ENCODE measurements around the gene VWA2. TPM values are rescaled to one million over a fixed set of nuclear protein-coding genes. Genes with fewer than 3 reads are reported as not detected.

The VWA2 gene
- total and polyA plus RNA-seq, 2 of the 4 experiments (the other 2 are of a cell fraction), result not detected

- H3K4me2 ChIP-seq (ENCODE audit: low read depth, low read length), result no peak overlapping the region
- no peak overlapping the region for H4K5ac ChIP-seq (ENCODE audit: low read depth, low read length)
- peaks cover 55% of the 10 kb centered on the region for H3K27me3 ChIP-seq (ENCODE audit: control insufficient read depth, insufficient read depth, low read length)
- H3K18ac ChIP-seq (ENCODE audit: low read depth, low read length), result no peak overlapping the region
- no peak overlapping the region for H4K91ac ChIP-seq (ENCODE audit: insufficient read depth, low read depth, low read length)
- H2AK5ac ChIP-seq (ENCODE audit: low read depth, low read length), result no peak overlapping the region
- no peaks in the 10 kb centered on the region for H3K9me1 ChIP-seq (ENCODE audit: insufficient read depth, low read length)
- H3K27ac ChIP-seq (ENCODE audit: insufficient read depth, low read length), result no peak overlapping the region
- no peaks in the 10 kb centered on the region for H3K79me1 ChIP-seq (ENCODE audit: low read depth in 1 of 2, low read length in 2 of 2)
- TF ChIP-seq, protein P1, sequence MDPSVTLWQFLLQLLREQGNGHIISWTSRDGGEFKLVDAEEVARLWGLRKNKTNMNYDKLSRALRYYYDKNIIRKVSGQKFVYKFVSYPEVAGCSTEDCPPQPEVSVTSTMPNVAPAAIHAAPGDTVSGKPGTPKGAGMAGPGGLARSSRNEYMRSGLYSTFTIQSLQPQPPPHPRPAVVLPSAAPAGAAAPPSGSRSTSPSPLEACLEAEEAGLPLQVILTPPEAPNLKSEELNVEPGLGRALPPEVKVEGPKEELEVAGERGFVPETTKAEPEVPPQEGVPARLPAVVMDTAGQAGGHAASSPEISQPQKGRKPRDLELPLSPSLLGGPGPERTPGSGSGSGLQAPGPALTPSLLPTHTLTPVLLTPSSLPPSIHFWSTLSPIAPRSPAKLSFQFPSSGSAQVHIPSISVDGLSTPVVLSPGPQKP (IDR thresholded peaks at IDR 0.05; ENCODE audit: borderline replicate concordance, low read depth, low read length), result no peak
- TF ChIP-seq POLR2A (IDR thresholded peaks at IDR 0.05; ENCODE audit: low read depth, low read length) (no peak), CEBPB (IDR thresholded peaks at IDR 0.05; ENCODE audit: low read depth, low read length) (no peak), MXI1 (IDR thresholded peaks at IDR 0.05; ENCODE audit: borderline replicate concordance, low read depth, low read length) (no peak), MAFK (IDR thresholded peaks at IDR 0.05; ENCODE audit: low read depth, low read length) (no peak), FOS (IDR thresholded peaks at IDR 0.05; ENCODE audit: low read depth, low read length) (no peak), MAZ (IDR thresholded peaks at IDR 0.05; ENCODE audit: borderline replicate concordance, low read depth, low read length) (no peak), RAD21 (IDR thresholded peaks at IDR 0.05; ENCODE audit: low read length) (no peak), CHD1 (IDR thresholded peaks at IDR 0.05; ENCODE audit: low read depth, low read length) (no peak), BHLHE40 (IDR thresholded peaks at IDR 0.05; ENCODE audit: low read depth, low read length) (no peak), SMC3 (IDR thresholded peaks at IDR 0.05; ENCODE audit: low read depth, low read length) (no peak), RFX5 (IDR thresholded peaks at IDR 0.05; ENCODE audit: low read depth, low read length) (no peak), NFE2L2 (IDR thresholded peaks at IDR 0.05; ENCODE audit: low read depth, low read length) (no peak)
- TF ChIP-seq, protein P2, sequence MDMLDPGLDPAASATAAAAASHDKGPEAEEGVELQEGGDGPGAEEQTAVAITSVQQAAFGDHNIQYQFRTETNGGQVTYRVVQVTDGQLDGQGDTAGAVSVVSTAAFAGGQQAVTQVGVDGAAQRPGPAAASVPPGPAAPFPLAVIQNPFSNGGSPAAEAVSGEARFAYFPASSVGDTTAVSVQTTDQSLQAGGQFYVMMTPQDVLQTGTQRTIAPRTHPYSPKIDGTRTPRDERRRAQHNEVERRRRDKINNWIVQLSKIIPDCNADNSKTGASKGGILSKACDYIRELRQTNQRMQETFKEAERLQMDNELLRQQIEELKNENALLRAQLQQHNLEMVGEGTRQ (IDR thresholded peaks at IDR 0.05; ENCODE audit: low read depth, low read length), result no peak
- TF ChIP-seq, protein P3, sequence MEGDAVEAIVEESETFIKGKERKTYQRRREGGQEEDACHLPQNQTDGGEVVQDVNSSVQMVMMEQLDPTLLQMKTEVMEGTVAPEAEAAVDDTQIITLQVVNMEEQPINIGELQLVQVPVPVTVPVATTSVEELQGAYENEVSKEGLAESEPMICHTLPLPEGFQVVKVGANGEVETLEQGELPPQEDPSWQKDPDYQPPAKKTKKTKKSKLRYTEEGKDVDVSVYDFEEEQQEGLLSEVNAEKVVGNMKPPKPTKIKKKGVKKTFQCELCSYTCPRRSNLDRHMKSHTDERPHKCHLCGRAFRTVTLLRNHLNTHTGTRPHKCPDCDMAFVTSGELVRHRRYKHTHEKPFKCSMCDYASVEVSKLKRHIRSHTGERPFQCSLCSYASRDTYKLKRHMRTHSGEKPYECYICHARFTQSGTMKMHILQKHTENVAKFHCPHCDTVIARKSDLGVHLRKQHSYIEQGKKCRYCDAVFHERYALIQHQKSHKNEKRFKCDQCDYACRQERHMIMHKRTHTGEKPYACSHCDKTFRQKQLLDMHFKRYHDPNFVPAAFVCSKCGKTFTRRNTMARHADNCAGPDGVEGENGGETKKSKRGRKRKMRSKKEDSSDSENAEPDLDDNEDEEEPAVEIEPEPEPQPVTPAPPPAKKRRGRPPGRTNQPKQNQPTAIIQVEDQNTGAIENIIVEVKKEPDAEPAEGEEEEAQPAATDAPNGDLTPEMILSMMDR (conservative IDR thresholded peaks at IDR 0.05; ENCODE audit: low read depth, low read length), result no peak
- H2BK5ac ChIP-seq (ENCODE audit: low read depth, low read length, poor library complexity, severe bottlenecking), result no peak overlapping the region
- H3K9me3 ChIP-seq (ENCODE audit: control insufficient read depth, insufficient read depth, low read length), result no peaks in the 10 kb centered on the region
- H2BK15ac ChIP-seq (ENCODE audit: low read depth, low read length), result no peak overlapping the region
- CTCF ChIA-PET, result interaction anchor here (0.6 to 0.7 kb wide), 2 partner anchors 110 to 144 kb away, joined by 4 to 5 read pairs; no protein-coding TSS in a partner anchor
- no peak overlapping the region for H3K4ac ChIP-seq (ENCODE audit: low read depth, low read length)
- no peaks in the 10 kb centered on the region for H3K4me1 ChIP-seq (ENCODE audit: control insufficient read depth, insufficient read depth, low read length)
- in situ Hi-C loops (cut with MboI; ENCODE audit: low sequenced_read_pairs), result no loop called here
- H2BK120ac ChIP-seq (ENCODE audit: low read depth, low read length), result no peak overlapping the region
- H3K4me3 ChIP-seq (ENCODE audit: insufficient read depth, low read depth, low read length), result no peak overlapping the region
- POLR2A ChIA-PET (ENCODE audit: unreplicated experiment), result interaction anchor here (0.6 kb wide), 1 partner anchor 10 kb away, joined by 4 read pairs; no protein-coding TSS in a partner anchor
- BruUV-seq (replicated peaks), result no TSS peak
- no peak overlapping the region for H3K14ac ChIP-seq (replicated peaks; ENCODE audit: low read depth, low read length)
- DNase-seq, result no peak
- H2AFZ ChIP-seq (replicated peaks; ENCODE audit: low read length, poor library complexity), result no peak overlapping the region
- dilution Hi-C loops (cut with HindIII; ENCODE audit: low sequenced_read_pairs, unreplicated experiment), result no loop called here
- WGBS, 2 experiments (ENCODE audit: extremely low coverage in 2 of 2, insufficient read length in 1 of 2), result no CpG with 5 or more reads among the region's 9 CpGs
- no peaks in the 10 kb centered on the region for H3K36me3 ChIP-seq (ENCODE audit: control insufficient read depth, insufficient read depth, low read length)
- no peak overlapping the region for H3K23ac ChIP-seq (ENCODE audit: low read depth, low read length)
- H2BK20ac ChIP-seq (ENCODE audit: low read depth, low read length), result no peak overlapping the region
- no peak overlapping the region for H3K56ac ChIP-seq (ENCODE audit: extremely low read depth, insufficient read depth, low read length)
- no peaks in the 10 kb centered on the region for H4K20me1 ChIP-seq (ENCODE audit: insufficient read depth, low read length)
- intact Hi-C loops (cut with micrococcal nuclease), result no loop called here
- no peak for ATAC-seq (ENCODE audit: low read depth)
- no peak overlapping the region for H3K9ac ChIP-seq (ENCODE audit: low read depth, low read length)
- no peak overlapping the region for H2AK9ac ChIP-seq (replicated peaks; ENCODE audit: low read depth, low read length, poor library complexity)
- no peak overlapping the region for H4K8ac ChIP-seq (ENCODE audit: low read depth in 2 of 2, low read length in 2 of 2)
Measured at GRCh38 chr10:114245121-114245791, 6.2 kb downstream of the VWA2 start.
